Measurements from ENCODE around the gene ATP5MG. TPM values are rescaled to one million over a fixed set of nuclear protein-coding genes. Genes with fewer than 3 reads are reported as not detected.

ATP5MG gene
- total RNA-seq, 3 donors from 2014 or later = 45.1 to 66.4 (median 56.0) TPM

- no peak for TF ChIP-seq CTCF (IDR thresholded peaks at IDR 0.05)
- no peak for TF ChIP-seq POLR2AphosphoS5 (IDR thresholded peaks at IDR 0.05)
- TF ChIP-seq POLR2A (IDR thresholded peaks at IDR 0.05) = no peak
- Histone ChIP-seq H3K36me3 (no peaks in the 10 kb centered on the region), H3K27me3 (no peaks in the 10 kb centered on the region), H3K4me1 (no peaks in the 10 kb centered on the region), H3K4me3 (no peak overlapping the region), H3K27ac (no peak overlapping the region), H3K9me3 (no peaks in the 10 kb centered on the region)
- no peak for DNase-seq (ENCODE audit: low spot score in 2 of 2)
- intact Hi-C loops (cut with DNase I; ENCODE audit: low total_unique reads) = no loop called here
Measured at GRCh38 chr11:118364956-118365615, 36.3 kb upstream of the ATP5MG start.

- Histone ChIP-seq H3K4me3 (no peak overlapping the region), H3K9me3 (no peaks in the 10 kb centered on the region), H3K36me3 (no peaks in the 10 kb centered on the region), H3K4me1 (no peaks in the 10 kb centered on the region), H3K27ac (no peak overlapping the region), H3K27me3 (no peaks in the 10 kb centered on the region)
- intact Hi-C loops (cut with DNase I; ENCODE audit: low total_unique reads) = no loop called here
- TF ChIP-seq POLR2A (IDR thresholded peaks at IDR 0.05) = no peak
- TF ChIP-seq CTCF (IDR thresholded peaks at IDR 0.05) = no peak
- TF ChIP-seq POLR2AphosphoS5 (IDR thresholded peaks at IDR 0.05) = no peak
- no peak for DNase-seq (ENCODE audit: low spot score in 2 of 2)
Measured at GRCh38 chr11:118366287-118366686, 35.1 kb upstream of the ATP5MG start.

GRCh38 chr11:118370774-118371173, 30.6 kb upstream of the ATP5MG start:
- Histone ChIP-seq H3K4me1 (no peaks in the 10 kb centered on the region), H3K4me3 (no peak overlapping the region), H3K36me3 (peaks cover 4% of the 10 kb centered on the region), H3K27me3 (no peaks in the 10 kb centered on the region), H3K9me3 (no peaks in the 10 kb centered on the region), H3K27ac (no peak overlapping the region)
- TF ChIP-seq POLR2A (IDR thresholded peaks at IDR 0.05) = no peak
- TF ChIP-seq CTCF (IDR thresholded peaks at IDR 0.05) = no peak
- TF ChIP-seq POLR2AphosphoS5 (IDR thresholded peaks at IDR 0.05) = no peak
- DNase-seq (ENCODE audit: low spot score in 2 of 2) = no peak
- intact Hi-C loops (cut with DNase I; ENCODE audit: low total_unique reads) = no loop called here

GRCh38 chr11:118373263-118373662, 28.1 kb upstream of the ATP5MG start:
- no peak for TF ChIP-seq POLR2AphosphoS5 (IDR thresholded peaks at IDR 0.05)
- no peak for TF ChIP-seq CTCF (IDR thresholded peaks at IDR 0.05)
- no peak for TF ChIP-seq POLR2A (IDR thresholded peaks at IDR 0.05)
- Histone ChIP-seq H3K9me3 (no peaks in the 10 kb centered on the region), H3K27ac (no peak overlapping the region), H3K27me3 (no peaks in the 10 kb centered on the region), H3K4me1 (no peaks in the 10 kb centered on the region), H3K4me3 (no peak overlapping the region), H3K36me3 (peaks cover 4% of the 10 kb centered on the region)
- intact Hi-C loops (cut with DNase I; ENCODE audit: low total_unique reads) = no loop called here
- no peak for DNase-seq (ENCODE audit: low spot score in 2 of 2)

- Histone ChIP-seq H3K9me3 (no peaks in the 10 kb centered on the region), H3K4me1 (no peaks in the 10 kb centered on the region), H3K4me3 (no peak overlapping the region), H3K27ac (peak overlapping the region in 1 of 2 donors; percentile 56), H3K27me3 (no peaks in the 10 kb centered on the region), H3K36me3 (peaks cover 4% of the 10 kb centered on the region)
- TF ChIP-seq CTCF (IDR thresholded peaks at IDR 0.05) (no peak), POLR2A (IDR thresholded peaks at IDR 0.05) (no peak), POLR2AphosphoS5 (IDR thresholded peaks at IDR 0.05) (no peak)
- no peak for DNase-seq (ENCODE audit: low spot score in 2 of 2)
- intact Hi-C loops (cut with DNase I; ENCODE audit: low total_unique reads) = no loop called here
Measured at GRCh38 chr11:118373871-118374270, 27.5 kb upstream of the ATP5MG start.

All from breast epithelium (tissue), 4 donors.